ENCODE data around the gene CDH26. TPM values are rescaled to one million over a fixed set of nuclear protein-coding genes. Genes with fewer than 3 reads are reported as not detected.

CDH26 gene
- total RNA-seq, 1 experiment from 2014 or later: 1.2 TPM

DNA sequence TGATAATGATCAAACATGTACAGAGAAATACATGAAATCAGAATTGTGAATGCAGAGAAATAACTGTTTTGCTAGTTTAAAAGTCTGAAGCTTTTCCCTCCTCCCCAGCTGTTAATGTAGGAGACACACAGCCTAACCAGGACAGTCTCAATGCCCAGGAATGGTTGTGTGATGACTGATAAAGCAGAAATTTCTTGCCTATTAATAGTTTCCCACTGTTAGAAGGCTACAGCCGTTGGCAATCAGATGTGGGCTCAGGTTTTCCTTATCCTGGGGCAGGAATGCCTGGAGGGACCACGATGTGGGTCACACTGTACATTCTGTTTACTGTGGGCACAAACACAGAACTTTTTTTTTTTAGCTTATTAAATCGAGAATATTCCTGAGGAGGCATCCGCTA, 20.0 kb upstream of the CDH26 start:
- BruUV-seq (replicated peaks): TSS peak; percentile 48
- Mint-ChIP-seq H3K27ac (ENCODE audit: unreplicated experiment) (peak overlapping the region; percentile 79), H3K9me3 (ENCODE audit: unreplicated experiment) (no peaks in the 10 kb centered on the region), H3K36me3 (ENCODE audit: insufficient read depth, unreplicated experiment) (peaks cover 37% of the 10 kb centered on the region), H3K4me1 (ENCODE audit: low read depth, unreplicated experiment) (peaks cover 32% of the 10 kb centered on the region), H3K27me3 (ENCODE audit: insufficient read depth, unreplicated experiment) (no peaks in the 10 kb centered on the region), H3K4me3 (ENCODE audit: unreplicated experiment) (peak overlapping the region; percentile 99)
- POLR2A ChIA-PET: interaction anchor here (0.5 kb wide), 1 partner anchor 149 kb away, joined by 4 read pairs; no protein-coding TSS in a partner anchor
- TF ChIP-seq, protein P1, sequence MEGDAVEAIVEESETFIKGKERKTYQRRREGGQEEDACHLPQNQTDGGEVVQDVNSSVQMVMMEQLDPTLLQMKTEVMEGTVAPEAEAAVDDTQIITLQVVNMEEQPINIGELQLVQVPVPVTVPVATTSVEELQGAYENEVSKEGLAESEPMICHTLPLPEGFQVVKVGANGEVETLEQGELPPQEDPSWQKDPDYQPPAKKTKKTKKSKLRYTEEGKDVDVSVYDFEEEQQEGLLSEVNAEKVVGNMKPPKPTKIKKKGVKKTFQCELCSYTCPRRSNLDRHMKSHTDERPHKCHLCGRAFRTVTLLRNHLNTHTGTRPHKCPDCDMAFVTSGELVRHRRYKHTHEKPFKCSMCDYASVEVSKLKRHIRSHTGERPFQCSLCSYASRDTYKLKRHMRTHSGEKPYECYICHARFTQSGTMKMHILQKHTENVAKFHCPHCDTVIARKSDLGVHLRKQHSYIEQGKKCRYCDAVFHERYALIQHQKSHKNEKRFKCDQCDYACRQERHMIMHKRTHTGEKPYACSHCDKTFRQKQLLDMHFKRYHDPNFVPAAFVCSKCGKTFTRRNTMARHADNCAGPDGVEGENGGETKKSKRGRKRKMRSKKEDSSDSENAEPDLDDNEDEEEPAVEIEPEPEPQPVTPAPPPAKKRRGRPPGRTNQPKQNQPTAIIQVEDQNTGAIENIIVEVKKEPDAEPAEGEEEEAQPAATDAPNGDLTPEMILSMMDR (IDR thresholded peaks at IDR 0.05; ENCODE audit: insufficient read depth in 1 of 2, low read depth in 1 of 2, low read length in 1 of 2, severe bottlenecking in 1 of 2, unreplicated experiment in 1 of 2): no peak
- peaks cover 22% of the 10 kb centered on the region for H3K4me1 ChIP-seq
- CTCF ChIA-PET: interaction anchor here (0.6 to 0.7 kb wide), 2 partner anchors 17 to 112 kb away, joined by 3 read pairs; no protein-coding TSS in a partner anchor
- no peaks in the 10 kb centered on the region for H3K27me3 ChIP-seq (replicated peaks; ENCODE audit: control insufficient read depth, insufficient read depth, low read length)
- no peaks in the 10 kb centered on the region for H3K9me3 ChIP-seq
- no peak for DNase-seq
- H3K4me3 ChIP-seq (ENCODE audit: low read depth, low read length): no peak overlapping the region
- intact Hi-C loops (cut with micrococcal nuclease; ENCODE audit: unreplicated experiment): no loop called here
- H3K36me3 ChIP-seq (ENCODE audit: control insufficient read depth, insufficient read depth, low read length): no peaks in the 10 kb centered on the region

DNA sequence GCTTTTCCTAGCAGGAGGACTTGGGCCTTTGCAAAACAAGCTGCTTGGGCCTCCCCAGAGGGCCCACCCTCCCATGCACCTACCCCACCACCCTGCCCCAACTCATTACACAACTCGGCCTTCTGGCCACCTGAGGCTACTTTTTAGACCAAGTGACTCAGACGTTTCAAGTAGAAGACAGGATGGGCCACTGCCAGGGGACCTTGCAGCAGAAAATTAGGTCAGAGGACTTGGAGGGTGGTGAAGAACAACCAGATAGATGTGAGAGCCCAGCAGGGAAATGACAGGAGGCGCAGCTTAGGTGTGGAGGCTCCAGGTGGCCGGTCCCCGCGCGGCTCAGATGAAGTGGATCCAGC, 19.5 kb upstream of the CDH26 start:
- Histone ChIP-seq H3K27me3 (replicated peaks; ENCODE audit: control insufficient read depth, insufficient read depth, low read length) (no peaks in the 10 kb centered on the region), H3K4me3 (ENCODE audit: low read depth, low read length) (peak overlapping the region; percentile 75), H3K36me3 (ENCODE audit: control insufficient read depth, insufficient read depth, low read length) (no peaks in the 10 kb centered on the region), H3K4me1 (peaks cover 22% of the 10 kb centered on the region), H3K9me3 (no peaks in the 10 kb centered on the region)
- Mint-ChIP-seq H3K27ac (ENCODE audit: unreplicated experiment) (peak overlapping the region; percentile 79), H3K9me3 (ENCODE audit: unreplicated experiment) (no peaks in the 10 kb centered on the region), H3K4me3 (ENCODE audit: unreplicated experiment) (peak overlapping the region; percentile 99), H3K4me1 (ENCODE audit: low read depth, unreplicated experiment) (peaks cover 32% of the 10 kb centered on the region), H3K27me3 (ENCODE audit: insufficient read depth, unreplicated experiment) (no peaks in the 10 kb centered on the region), H3K36me3 (ENCODE audit: insufficient read depth, unreplicated experiment) (peaks cover 34% of the 10 kb centered on the region)
- POLR2A ChIA-PET: interaction anchor here (0.5 kb wide), 1 partner anchor 149 kb away, joined by 4 read pairs; no protein-coding TSS in a partner anchor
- BruUV-seq (replicated peaks): no TSS peak
- TF ChIP-seq, protein P1 (IDR thresholded peaks at IDR 0.05; ENCODE audit: insufficient read depth in 1 of 2, low read depth in 1 of 2, low read length in 1 of 2, severe bottlenecking in 1 of 2, unreplicated experiment in 1 of 2): no peak
- intact Hi-C loops (cut with micrococcal nuclease; ENCODE audit: unreplicated experiment): no loop called here
- DNase-seq: no peak
- CTCF ChIA-PET: interaction anchor here (0.6 to 1.3 kb wide), 3 partner anchors 17 to 111 kb away, joined by 3 read pairs; no protein-coding TSS in a partner anchor

DNA sequence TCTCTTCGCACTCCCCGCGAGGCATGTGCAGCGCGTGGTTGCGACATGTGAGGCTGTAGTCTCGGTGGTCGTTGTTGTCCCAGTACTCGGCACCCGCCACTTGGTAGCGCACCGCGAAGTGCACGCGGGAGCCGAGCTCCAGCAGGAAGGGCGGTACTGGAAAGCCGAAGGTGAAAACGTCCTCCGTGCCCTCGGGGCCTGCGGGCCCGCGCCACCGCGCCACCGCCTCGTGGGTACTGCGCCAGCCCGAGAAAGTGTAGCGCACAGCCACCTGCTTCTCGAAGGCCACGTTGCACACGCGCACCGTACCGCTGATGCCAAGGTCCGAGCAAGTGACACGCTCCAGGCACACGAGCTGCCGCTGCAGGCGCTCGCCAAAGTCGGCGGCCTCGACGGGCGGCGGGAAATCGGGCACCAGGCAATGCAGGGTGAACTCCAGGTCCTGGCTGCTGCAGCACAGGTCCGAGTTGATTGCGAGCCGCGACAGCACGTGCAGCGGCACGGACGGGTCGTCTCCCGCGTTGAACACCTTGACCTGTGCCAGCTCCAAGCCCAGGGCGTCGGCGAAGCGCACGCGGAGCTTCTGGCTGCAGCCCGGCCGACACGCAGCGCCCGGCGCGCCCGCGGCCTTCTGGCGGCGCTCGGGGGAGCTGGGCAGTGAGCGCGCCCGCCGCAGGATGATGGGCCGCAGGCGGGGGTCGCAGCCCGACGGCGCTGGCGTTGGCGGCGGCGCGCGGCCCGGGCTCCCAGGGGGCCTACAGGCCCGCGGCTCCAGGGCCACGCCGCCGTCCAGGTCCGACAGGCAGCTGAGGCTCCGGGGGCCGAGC, 19.0 kb upstream of the CDH26 start:
- Histone ChIP-seq H3K9me3 (no peaks in the 10 kb centered on the region), H3K27me3 (replicated peaks; ENCODE audit: control insufficient read depth, insufficient read depth, low read length) (no peaks in the 10 kb centered on the region), H3K4me3 (ENCODE audit: low read depth, low read length) (peak overlapping the region; percentile 75), H3K36me3 (ENCODE audit: control insufficient read depth, insufficient read depth, low read length) (no peaks in the 10 kb centered on the region), H3K4me1 (peaks cover 22% of the 10 kb centered on the region)
- CTCF ChIA-PET: interaction anchor here (0.6 to 2.4 kb wide), 7 partner anchors 9 to 111 kb away, joined by 3 to 31 read pairs (median 4); no protein-coding TSS in a partner anchor
- H3K27me3 Mint-ChIP-seq (ENCODE audit: insufficient read depth, unreplicated experiment): no peaks in the 10 kb centered on the region
- peaks cover 32% of the 10 kb centered on the region for H3K4me1 Mint-ChIP-seq (ENCODE audit: low read depth, unreplicated experiment)
- H3K9me3 Mint-ChIP-seq (ENCODE audit: unreplicated experiment): no peaks in the 10 kb centered on the region
- H3K27ac Mint-ChIP-seq (ENCODE audit: unreplicated experiment): peak overlapping the region; percentile 97
- H3K4me3 Mint-ChIP-seq (ENCODE audit: unreplicated experiment): peak overlapping the region; percentile 99
- intact Hi-C loops (cut with micrococcal nuclease; ENCODE audit: unreplicated experiment): no loop called here
- POLR2A ChIA-PET: interaction anchor here (0.5 to 1.4 kb wide), 4 partner anchors 9 to 907 kb away, joined by 4 to 14 read pairs (median 4); partner anchors contain the start of gene ATP5F1E
- TF ChIP-seq, protein P1 (IDR thresholded peaks at IDR 0.05; ENCODE audit: insufficient read depth in 1 of 2, low read depth in 1 of 2, low read length in 1 of 2, severe bottlenecking in 1 of 2, unreplicated experiment in 1 of 2): no peak
- peaks cover 35% of the 10 kb centered on the region for H3K36me3 Mint-ChIP-seq (ENCODE audit: insufficient read depth, unreplicated experiment)
- BruUV-seq (replicated peaks): no TSS peak
- DNase-seq: peak in 1 of 2 experiments; percentile 44

All from Caco-2 (cell line).